Vagina (tissue), 2 donors: ENCODE results near the gene TMEM183A.

ENCODE experiments used
- POLR2AphosphoS5 ChIP-seq, 2 donors: sonication (generic); formaldehyde crosslinking; IDR thresholded peaks; one replicate each; pipeline ENCODE4 v1.9.0; 2017; ENCODE audit warnings: antibody characterized with exemption in 2 of 2, mild to moderate bottlenecking in 2 of 2, low read depth in 1 of 2; ENCODE audit not compliant: insufficient read depth in 1 of 2
- TF ChIP-seq, protein P1 (sequence below), 3 experiments: fragments of 450-650 bp in 2 of 3; fragments of 200-600 bp in 1 of 3; sonication (generic) in 1 of 3; IDR thresholded peaks; one replicate each; pipeline ENCODE4 v1.5.1; 2017 to 2019; ENCODE audit warnings: antibody characterized with exemption in 3 of 3, mild to moderate bottlenecking in 2 of 3, moderate library complexity in 2 of 3

DNA sequence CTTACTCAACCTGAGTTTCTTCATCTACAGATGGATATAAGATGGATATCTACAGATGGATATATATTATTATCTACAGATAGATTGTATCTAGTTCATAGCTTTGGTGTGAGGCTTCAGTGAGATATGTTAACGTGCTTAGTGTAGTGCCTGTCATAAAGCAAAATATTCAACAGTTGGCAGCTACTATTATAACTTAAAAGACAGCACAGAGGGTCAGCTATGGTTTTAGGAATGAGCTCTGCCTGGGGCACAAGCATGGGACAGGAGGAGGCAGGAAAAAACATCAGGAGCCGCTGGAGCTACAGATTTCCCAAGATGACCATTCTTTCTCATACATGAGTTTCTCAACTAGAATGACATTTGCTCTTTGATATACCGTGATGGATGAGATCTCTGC, 38.8 kb upstream of the TMEM183A start:
- TF ChIP-seq, protein P1, sequence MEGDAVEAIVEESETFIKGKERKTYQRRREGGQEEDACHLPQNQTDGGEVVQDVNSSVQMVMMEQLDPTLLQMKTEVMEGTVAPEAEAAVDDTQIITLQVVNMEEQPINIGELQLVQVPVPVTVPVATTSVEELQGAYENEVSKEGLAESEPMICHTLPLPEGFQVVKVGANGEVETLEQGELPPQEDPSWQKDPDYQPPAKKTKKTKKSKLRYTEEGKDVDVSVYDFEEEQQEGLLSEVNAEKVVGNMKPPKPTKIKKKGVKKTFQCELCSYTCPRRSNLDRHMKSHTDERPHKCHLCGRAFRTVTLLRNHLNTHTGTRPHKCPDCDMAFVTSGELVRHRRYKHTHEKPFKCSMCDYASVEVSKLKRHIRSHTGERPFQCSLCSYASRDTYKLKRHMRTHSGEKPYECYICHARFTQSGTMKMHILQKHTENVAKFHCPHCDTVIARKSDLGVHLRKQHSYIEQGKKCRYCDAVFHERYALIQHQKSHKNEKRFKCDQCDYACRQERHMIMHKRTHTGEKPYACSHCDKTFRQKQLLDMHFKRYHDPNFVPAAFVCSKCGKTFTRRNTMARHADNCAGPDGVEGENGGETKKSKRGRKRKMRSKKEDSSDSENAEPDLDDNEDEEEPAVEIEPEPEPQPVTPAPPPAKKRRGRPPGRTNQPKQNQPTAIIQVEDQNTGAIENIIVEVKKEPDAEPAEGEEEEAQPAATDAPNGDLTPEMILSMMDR (IDR thresholded peaks at IDR 0.05) = no peak
- no peak for TF ChIP-seq POLR2AphosphoS5 (IDR thresholded peaks at IDR 0.05; ENCODE audit: insufficient read depth in 1 of 2, low read depth in 1 of 2)
